CD14-positive monocyte (primary cell): Measurements from ENCODE around the gene FAM3C. TPM values are rescaled to one million over a fixed set of nuclear protein-coding genes. Genes with fewer than 3 reads are reported as not detected.

Source experiments
- DNase-seq, 3 donors: peaks; one replicate each; pipeline ENCODE4 v3.0.0-alpha.2; 2011 to 2022
- H2AFZ ChIP-seq: 2 replicates; pipeline ENCODE4 v1.6.0; 2012; ENCODE audit warnings: mild to moderate bottlenecking, low read depth, low read length, inconsistent platforms; ENCODE audit not compliant: insufficient read depth, poor library complexity, severe bottlenecking
- H3K27ac ChIP-seq, 2 donors: 1 replicate in 1 of 2; 2 replicates in 1 of 2; pipeline ENCODE4 v1.5.1; 2012 to 2013; ENCODE audit warnings: low read length in 2 of 2, control low read depth in 1 of 2, inconsistent platforms in 1 of 2, low read depth in 1 of 2, mild to moderate bottlenecking in 1 of 2
- H3K27me3 ChIP-seq, 2 donors: one replicate each; pipeline versions ENCODE4 v1.6.0 to v1.6.1; 2011 to 2013; ENCODE audit warnings: low read length in 2 of 2; ENCODE audit not compliant: control insufficient read depth in 2 of 2, insufficient read depth in 2 of 2
- H3K36me3 ChIP-seq, 2 donors: replicated peaks in 1 of 2; 1 replicate in 1 of 2; 2 replicates in 1 of 2; pipeline versions ENCODE4 v1.5.1 to v1.6.1; 2012 to 2013; ENCODE audit warnings: low read length in 2 of 2, control low read depth in 1 of 2, inconsistent platforms in 1 of 2, mild to moderate bottlenecking in 1 of 2; ENCODE audit not compliant: insufficient read depth in 2 of 2, control insufficient read depth in 1 of 2
- H3K4me1 ChIP-seq, 2 donors: 1 replicate in 1 of 2; 2 replicates in 1 of 2; pipeline versions ENCODE4 v1.5.1 to v1.6.1; 2012 to 2013; ENCODE audit warnings: low read length in 2 of 2, control low read depth in 1 of 2, inconsistent platforms in 1 of 2, mild to moderate bottlenecking in 1 of 2, moderate library complexity in 1 of 2; ENCODE audit not compliant: insufficient read depth in 2 of 2, control insufficient read depth in 1 of 2
- H3K4me2 ChIP-seq: replicated peaks from 2 replicates; pipeline ENCODE3; 2012; ENCODE audit warnings: low read length, moderate library complexity, mild to moderate bottlenecking; ENCODE audit not compliant: poor library complexity, severe bottlenecking; ENCODE audit errors: extremely low read depth
- H3K4me3 ChIP-seq, 3 experiments: fragments of 200-600 bp in 1 of 3; sonication (generic) in 1 of 3; replicated peaks in 1 of 3; 1 replicate in 2 of 3; 2 replicates in 1 of 3; pipeline ENCODE4 v1.5.1; 2011 to 2013; ENCODE audit warnings: low read length in 3 of 3, mild to moderate bottlenecking in 3 of 3, control low read depth in 2 of 3, low read depth in 2 of 3, inconsistent platforms in 1 of 3, moderate library complexity in 1 of 3
- H3K79me2 ChIP-seq: 2 replicates; pipeline ENCODE4 v1.6.0; 2012; ENCODE audit warnings: mild to moderate bottlenecking, control low read depth, inconsistent platforms, low read length, moderate library complexity; ENCODE audit not compliant: insufficient read depth
- H3K9ac ChIP-seq: 2 replicates; pipeline ENCODE4 v1.6.0; 2017; ENCODE audit warnings: low read length, mild to moderate bottlenecking; ENCODE audit not compliant: insufficient read depth, poor library complexity, severe bottlenecking
- H3K9me3 ChIP-seq, 2 donors: replicated peaks in 1 of 2; 1 replicate in 1 of 2; 2 replicates in 1 of 2; pipeline versions ENCODE4 v1.5.1 to v1.6.1; 2012 to 2013; ENCODE audit warnings: low read length in 2 of 2, control low read depth in 1 of 2; ENCODE audit not compliant: control insufficient read depth in 1 of 2, insufficient read depth in 1 of 2
- H4K20me1 ChIP-seq: 2 replicates; pipeline ENCODE4 v1.6.0; 2012; ENCODE audit warnings: mild to moderate bottlenecking, low read length, control low read depth, moderate library complexity; ENCODE audit not compliant: insufficient read depth
- H3K27ac Mint-ChIP-seq, 7 donors: one replicate each; pipeline ENCODE4 v1.8.0; 2020; ENCODE audit warnings: mild to moderate bottlenecking in 7 of 7, mixed read lengths in 7 of 7, moderate library complexity in 6 of 7, inconsistent platforms in 2 of 7
- H3K27me3 Mint-ChIP-seq, 3 donors: one replicate each; pipeline ENCODE4 v1.8.0; 2021 to 2022; ENCODE audit warnings: low read depth in 3 of 3, mild to moderate bottlenecking in 3 of 3, mixed read lengths in 3 of 3, moderate library complexity in 3 of 3, inconsistent platforms in 1 of 3
- H3K36me3 Mint-ChIP-seq, 2 donors: one replicate each; pipeline ENCODE4 v1.8.0; 2020; ENCODE audit warnings: mixed read lengths in 2 of 2, inconsistent platforms in 1 of 2, mild to moderate bottlenecking in 1 of 2
- H3K4me1 Mint-ChIP-seq: one replicate; pipeline ENCODE4 v1.8.0; 2020; ENCODE audit warnings: mild to moderate bottlenecking, mixed read lengths
- H3K4me3 Mint-ChIP-seq, 2 donors: one replicate each; pipeline ENCODE4 v1.8.0; 2020; ENCODE audit warnings: mild to moderate bottlenecking in 2 of 2, mixed read lengths in 2 of 2, moderate library complexity in 1 of 2
- H3K9me3 Mint-ChIP-seq, 7 donors: one replicate each; pipeline ENCODE4 v1.8.0; 2020 to 2022; ENCODE audit warnings: mixed read lengths in 7 of 7, mild to moderate bottlenecking in 6 of 7, moderate library complexity in 6 of 7, inconsistent platforms in 2 of 7
- CTCF ChIP-seq: fragments of 200-600 bp; IDR thresholded peaks from one replicate; pipeline ENCODE4 v1.8.0; 2022; ENCODE audit warnings: antibody characterized with exemption, mild to moderate bottlenecking
- WGBS: methylation state at CpG from one replicate; pipeline ENCODE4 v1.1.5; 2013; ENCODE audit warnings: missing lambda C conversion rate; ENCODE audit not compliant: insufficient coverage; 5-methylcytosine and 5-hydroxymethylcytosine counted together
- intact Hi-C, 2 donors: fragments of 100-400 bp; cut with micrococcal nuclease; formaldehyde crosslinking; loops; one replicate each; pipeline versions ENCODE4 v1.15.0 to v1.15.1; 2023
- polyA plus RNA-seq, 3 donors: library from polyadenylated mRNA; depleted of rRNA in 1 of 3; unstranded in 2 of 3; stranded (reverse) in 1 of 3; fragments of 300-500 nt in 2 of 3; fragments of >200 nt in 1 of 3; fragmentation: Illumina TruSeq in 2 of 3; gene quantifications; 1 replicate in 2 of 3; 2 replicates in 1 of 3; pipeline ENCODE4 v1.2.3, GENCODE V29; 2012 to 2021

Gene FAM3C
- polyA plus RNA-seq, 3 donors: 5.5 to 13.0 (median 7.3) TPM

GRCh38 chr7:121406944-121407343 is 10.8 kb upstream of the FAM3C start:
- H3K4me1 ChIP-seq: no peaks in the 10 kb centered on the region
- Mint-ChIP-seq H3K36me3 (no peaks in the 10 kb centered on the region), H3K4me1 (no peaks in the 10 kb centered on the region), H3K27ac (no peak overlapping the region), H3K9me3 (peaks cover 0 to 2% (median 0%) of the 10 kb centered on the region in 7 donors), H3K27me3 (peaks cover 2 to 7% (median 4%) of the 10 kb centered on the region in 3 donors), H3K4me3 (no peak overlapping the region)
- TF ChIP-seq CTCF: no peak
- no peaks in the 10 kb centered on the region for H3K79me2 ChIP-seq
- no peaks in the 10 kb centered on the region for H4K20me1 ChIP-seq
- H2AFZ ChIP-seq: no peak overlapping the region
- intact Hi-C loops: no loop called here
- no peak overlapping the region for H3K4me2 ChIP-seq
- no CpG with 5 or more reads among the region's 2 CpGs for WGBS
- DNase-seq: no peak
- H3K4me3 ChIP-seq: no peak overlapping the region
- no peak overlapping the region for H3K27ac ChIP-seq
- H3K27me3 ChIP-seq: no peaks in the 10 kb centered on the region
- no peaks in the 10 kb centered on the region for H3K9me3 ChIP-seq
- H3K36me3 ChIP-seq: no peaks in the 10 kb centered on the region
- H3K9ac ChIP-seq: no peak overlapping the region

DNA sequence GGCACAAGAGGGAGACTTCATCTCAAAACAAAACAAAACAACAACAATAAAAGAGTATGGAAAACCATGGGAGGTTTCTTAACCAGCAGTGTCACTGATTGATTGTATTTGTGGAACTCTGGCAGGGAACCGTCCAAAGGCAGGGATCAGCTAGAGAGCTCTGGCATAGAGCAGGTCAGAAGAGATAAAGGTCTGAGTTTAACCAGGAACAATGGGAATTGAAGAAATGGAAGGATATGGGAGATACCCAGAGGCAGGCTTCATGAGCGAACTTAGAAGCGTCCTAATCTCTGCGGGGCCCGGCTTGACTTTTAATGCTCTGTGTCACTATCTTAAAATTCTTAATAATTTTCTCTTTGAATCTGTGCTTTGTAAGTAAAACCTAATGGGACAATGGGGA is 10.4 kb upstream of the FAM3C start:
- no peak for TF ChIP-seq CTCF
- no peak overlapping the region for H3K4me2 ChIP-seq

More for the DNA sequence above, 10.4 kb upstream of the FAM3C start:
- no peak overlapping the region for H2AFZ ChIP-seq
- Mint-ChIP-seq H3K36me3 (no peaks in the 10 kb centered on the region), H3K27ac (no peak overlapping the region), H3K4me1 (no peaks in the 10 kb centered on the region), H3K27me3 (peaks cover 1 to 7% (median 4%) of the 10 kb centered on the region in 3 donors), H3K9me3 (peaks cover 0 to 2% (median 0%) of the 10 kb centered on the region in 7 donors), H3K4me3 (no peak overlapping the region)
- no peaks in the 10 kb centered on the region for H3K27me3 ChIP-seq
- no peaks in the 10 kb centered on the region for H3K9me3 ChIP-seq
- H3K27ac ChIP-seq: no peak overlapping the region
- no peak for DNase-seq
- no peak overlapping the region for H3K9ac ChIP-seq
- H3K4me1 ChIP-seq: no peaks in the 10 kb centered on the region
- no peaks in the 10 kb centered on the region for H3K36me3 ChIP-seq
- intact Hi-C loops: no loop called here
- 89% methylated on average over 1 of the region's 5 CpGs for WGBS
- no peaks in the 10 kb centered on the region for H3K79me2 ChIP-seq
- no peaks in the 10 kb centered on the region for H4K20me1 ChIP-seq
- no peak overlapping the region for H3K4me3 ChIP-seq
